Neural cell (in vitro differentiated cells): ENCODE data around the gene REEP1. TPM values are rescaled to one million over a fixed set of nuclear protein-coding genes. Genes with fewer than 3 reads are reported as not detected.

ENCODE experiments used
- H2AFZ ChIP-seq: fragments of 200-600, 300-800 bp; sonication (generic), shearing (Covaris generic); 2 replicates; pipeline ENCODE4 v1.6.0; 2014; ENCODE audit warnings: low read depth, mild to moderate bottlenecking, antibody characterized with exemption, low read length, moderate library complexity
- H3F3A ChIP-seq: fragments of 200-600 bp; shearing (Covaris generic); 2 replicates; pipeline ENCODE4 v1.6.1; 2016; ENCODE audit warnings: mild to moderate bottlenecking, moderate library complexity, mixed read lengths, antibody characterized with exemption, low read length; ENCODE audit not compliant: insufficient read depth, poor library complexity, severe bottlenecking
- H3K27ac ChIP-seq: fragments of 200-600, 300-800 bp; sonication (generic), shearing (Covaris generic); 2 replicates; pipeline ENCODE4 v1.5.1; 2014; ENCODE audit warnings: mild to moderate bottlenecking, low read length, moderate library complexity
- H3K27me3 ChIP-seq: fragments of 300-800, 200-600 bp; sonication (generic), shearing (Covaris generic); 2 replicates; pipeline ENCODE4 v1.6.0; 2014; ENCODE audit warnings: mild to moderate bottlenecking, low read depth, low read length, moderate library complexity; ENCODE audit not compliant: insufficient read depth
- H3K36me3 ChIP-seq: fragments of 300-800, 200-600 bp; sonication (generic), shearing (Covaris generic); 2 replicates; pipeline ENCODE4 v1.5.1; 2014; ENCODE audit warnings: mild to moderate bottlenecking, antibody characterized with exemption, low read length, moderate library complexity; ENCODE audit not compliant: insufficient read depth
- H3K4me2 ChIP-seq: fragments of 300-800, 200-600 bp; sonication (generic), shearing (Covaris generic); 2 replicates; pipeline ENCODE4 v1.6.0; 2014; ENCODE audit warnings: mild to moderate bottlenecking, low read length
- H3K4me3 ChIP-seq: fragments of 300-800, 200-600 bp; sonication (generic), shearing (Covaris generic); 2 replicates; pipeline ENCODE4 v1.5.1; 2014; ENCODE audit warnings: mild to moderate bottlenecking, low read length, moderate library complexity
- H3K79me2 ChIP-seq: fragments of 200-600 bp; shearing (Covaris generic); replicated peaks from 2 replicates; pipeline ENCODE4 v1.6.0; 2014; ENCODE audit warnings: mild to moderate bottlenecking, low read length, moderate library complexity; ENCODE audit not compliant: insufficient read depth
- H3K9ac ChIP-seq: fragments of 300-800, 200-600 bp; sonication (generic), shearing (Covaris generic); 2 replicates; pipeline ENCODE4 v1.6.1; 2016; ENCODE audit warnings: mild to moderate bottlenecking, low read length, mixed read lengths
- H3K9me2 ChIP-seq: fragments of 200-600 bp; shearing (Covaris generic); 2 replicates; pipeline ENCODE4 v1.6.1; 2016; ENCODE audit warnings: mild to moderate bottlenecking, low read length, mixed read lengths; ENCODE audit not compliant: insufficient read depth
- H3K9me3 ChIP-seq: fragments of 200-600, 300-800 bp; sonication (generic), shearing (Covaris generic); 2 replicates; pipeline ENCODE4 v1.6.1; 2016; ENCODE audit warnings: mild to moderate bottlenecking, mixed run types, low read length, moderate library complexity, mixed read lengths
- H4K20me1 ChIP-seq: fragments of 200-600 bp; shearing (Covaris generic); 2 replicates; pipeline ENCODE4 v1.6.1; 2016; ENCODE audit warnings: mild to moderate bottlenecking, mixed run types; ENCODE audit not compliant: insufficient read depth
- CTCF ChIP-seq: fragments of 450-650 bp; IDR thresholded peaks from 2 replicates; pipeline ENCODE4 v1.5.1; 2014; ENCODE audit warnings: antibody characterized with exemption, mild to moderate bottlenecking, moderate library complexity; ENCODE audit not compliant: poor library complexity, severe bottlenecking
- EP300 ChIP-seq: fragments of 450-650 bp; conservative IDR thresholded peaks from 2 replicates; pipeline ENCODE4 v1.6.1; 2014; ENCODE audit warnings: antibody characterized with exemption, mild to moderate bottlenecking, moderate library complexity; ENCODE audit not compliant: poor library complexity, severe bottlenecking
- EZH2 ChIP-seq: fragments of 200-600, 300-800 bp; shearing (Covaris generic), sonication (generic); IDR thresholded peaks from 2 replicates; pipeline ENCODE4 v1.6.1; 2014; ENCODE audit warnings: antibody characterized with exemption, low read length, borderline replicate concordance, mild to moderate bottlenecking; ENCODE audit not compliant: insufficient read depth, poor library complexity, severe bottlenecking
- MXI1 ChIP-seq: fragments of 450-650 bp; conservative IDR thresholded peaks from 2 replicates; pipeline ENCODE4 v1.6.1; 2014; ENCODE audit warnings: antibody characterized with exemption, mild to moderate bottlenecking; ENCODE audit not compliant: poor library complexity, severe bottlenecking
- POLR2AphosphoS5 ChIP-seq: IDR thresholded peaks from 2 replicates; pipeline ENCODE4 v1.6.1; 2012
- RAD21 ChIP-seq: fragments of 450-650 bp; conservative IDR thresholded peaks from 2 replicates; pipeline ENCODE4 v1.6.1; 2014; ENCODE audit warnings: antibody characterized with exemption, mild to moderate bottlenecking, moderate library complexity
- REST ChIP-seq: IDR thresholded peaks from 2 replicates; pipeline ENCODE4 v1.6.1; 2012; ENCODE audit warnings: borderline replicate concordance
- SMC3 ChIP-seq: fragments of 450-650 bp; conservative IDR thresholded peaks from 2 replicates; pipeline ENCODE4 v1.6.1; 2014; ENCODE audit warnings: antibody characterized with exemption, mild to moderate bottlenecking, moderate library complexity; ENCODE audit not compliant: poor library complexity
- TAF1 ChIP-seq: IDR thresholded peaks from 2 replicates; pipeline ENCODE4 v1.6.1; 2012; ENCODE audit warnings: low read depth
- polyA plus RNA-seq: library from polyadenylated mRNA; depleted of rRNA; stranded (reverse); fragments of >200 nt; gene quantifications from 2 replicates; pipeline ENCODE4 v1.2.3, GENCODE V29; 2014

REEP1 gene
- polyA plus RNA-seq, 1 donor from 2014 or later, result 121 TPM

GRCh38 chr2:86235196-86235980, 102.0 kb downstream of the REEP1 start:
- H3K27ac ChIP-seq, result no peak overlapping the region

More at GRCh38 chr2:86235196-86235980, 102.0 kb downstream of the REEP1 start:
- H3K9me3 ChIP-seq, result no peaks in the 10 kb centered on the region
- H3K4me2 ChIP-seq, result no peak overlapping the region
- H3F3A ChIP-seq, result no peaks in the 10 kb centered on the region
- no peak for TF ChIP-seq SMC3
- TF ChIP-seq RAD21, result no peak
- no peak for TF ChIP-seq TAF1
- TF ChIP-seq CTCF, result no peak
- TF ChIP-seq POLR2AphosphoS5, result no peak
- TF ChIP-seq MXI1, result no peak
- TF ChIP-seq EP300, result no peak
- no peak for TF ChIP-seq EZH2
- TF ChIP-seq REST, result no peak
- no peaks in the 10 kb centered on the region for H3K9me2 ChIP-seq
- H2AFZ ChIP-seq, result no peak overlapping the region
- no peaks in the 10 kb centered on the region for H3K27me3 ChIP-seq
- no peaks in the 10 kb centered on the region for H4K20me1 ChIP-seq
- H3K9ac ChIP-seq, result no peak overlapping the region
- no peak overlapping the region for H3K4me3 ChIP-seq
- peaks cover 7% of the 10 kb centered on the region for H3K36me3 ChIP-seq
- H3K79me2 ChIP-seq, result no peaks in the 10 kb centered on the region
